Measurements from ENCODE around the gene ZDHHC22. TPM values are rescaled to one million over a fixed set of nuclear protein-coding genes. Genes with fewer than 3 reads are reported as not detected.
A peak's percentile ranks its signal among the peaks of the same experiment; 100 is the strongest.

The ZDHHC22 gene
- total RNA-seq, 1 experiment from 2014 or later = 11.3 TPM

GRCh38 chr14:77110286-77110685 lies 31.3 kb downstream of the ZDHHC22 start:
- no peaks in the 10 kb centered on the region for H3K23me2 ChIP-seq (ENCODE audit: insufficient read length, low read depth, low read length, poor library complexity, severe bottlenecking)
- H2BK20ac ChIP-seq (ENCODE audit: low read depth, low read length, poor library complexity, severe bottlenecking) = no peak overlapping the region
- no peak for DNase-seq
- H3K4ac ChIP-seq (ENCODE audit: low read depth, low read length) = no peak overlapping the region
- Mint-ChIP-seq H3K4me1 (peaks cover 49 to 61% of the 10 kb centered on the region in 2 experiments), H3K9me3 (no peaks in the 10 kb centered on the region; a peak in 1 of 5 replicates), H3K27me3 (ENCODE audit: low read depth) (no peaks in the 10 kb centered on the region), H3K27ac (peak overlapping the region in 2 of 3 experiments; percentile 72 to 99; a peak in 4 of 7 replicates), H3K36me3 (ENCODE audit: insufficient read depth in 1 of 3, low read depth in 3 of 3) (peaks cover 37 to 62% (median 52%) of the 10 kb centered on the region in 3 experiments; a peak in 6 of 7 replicates), H3K4me3 (no peak overlapping the region; a peak in 1 of 5 replicates)
- H3K23ac ChIP-seq (ENCODE audit: insufficient read length, low read depth, low read length) = no peak overlapping the region
- H3K18ac ChIP-seq (ENCODE audit: insufficient read length, low read depth, low read length) = no peak overlapping the region
- no peak overlapping the region for H2AK5ac ChIP-seq (ENCODE audit: insufficient read length, low read length)
- no peaks in the 10 kb centered on the region for H3K79me2 ChIP-seq (ENCODE audit: insufficient read depth, low read length)
- no peak overlapping the region for H2BK120ac ChIP-seq (ENCODE audit: low read depth, low read length, poor library complexity, severe bottlenecking)
- H2AFZ ChIP-seq (ENCODE audit: low read length) = no peak overlapping the region
- H3K27ac ChIP-seq (ENCODE audit: insufficient read length, low read depth, low read length) = peak overlapping the region; percentile 92
- no peak overlapping the region for H4K5ac ChIP-seq (ENCODE audit: insufficient read length, low read depth, low read length)
- H2BK15ac ChIP-seq (ENCODE audit: low read depth, low read length) = no peak overlapping the region
- no peak overlapping the region for H2BK5ac ChIP-seq (ENCODE audit: insufficient read length, low read length)
- WGBS (ENCODE audit: extremely low coverage, insufficient read length, low lambda C conversion rate) = no CpG with 5 or more reads among the region's 1 CpG
- H3K4me1 ChIP-seq (ENCODE audit: insufficient read depth, low read length) = peaks cover 12% of the 10 kb centered on the region
- H4K20me1 ChIP-seq (ENCODE audit: control insufficient read depth, insufficient read depth, insufficient read length) = no peaks in the 10 kb centered on the region
- H3K56ac ChIP-seq (ENCODE audit: insufficient read length, low read depth, low read length) = no peak overlapping the region
- no peak overlapping the region for H4K8ac ChIP-seq (replicated peaks; ENCODE audit: insufficient read length, low read depth, low read length)
- peak overlapping the region; percentile 29 for H3T11ph ChIP-seq (ENCODE audit: low read length)
- H3K9ac ChIP-seq (ENCODE audit: extremely low read depth, insufficient read length, low read length) = no peak overlapping the region
- no peak overlapping the region for H3K14ac ChIP-seq (ENCODE audit: insufficient read depth, low read length)
- TF ChIP-seq, protein P1, sequence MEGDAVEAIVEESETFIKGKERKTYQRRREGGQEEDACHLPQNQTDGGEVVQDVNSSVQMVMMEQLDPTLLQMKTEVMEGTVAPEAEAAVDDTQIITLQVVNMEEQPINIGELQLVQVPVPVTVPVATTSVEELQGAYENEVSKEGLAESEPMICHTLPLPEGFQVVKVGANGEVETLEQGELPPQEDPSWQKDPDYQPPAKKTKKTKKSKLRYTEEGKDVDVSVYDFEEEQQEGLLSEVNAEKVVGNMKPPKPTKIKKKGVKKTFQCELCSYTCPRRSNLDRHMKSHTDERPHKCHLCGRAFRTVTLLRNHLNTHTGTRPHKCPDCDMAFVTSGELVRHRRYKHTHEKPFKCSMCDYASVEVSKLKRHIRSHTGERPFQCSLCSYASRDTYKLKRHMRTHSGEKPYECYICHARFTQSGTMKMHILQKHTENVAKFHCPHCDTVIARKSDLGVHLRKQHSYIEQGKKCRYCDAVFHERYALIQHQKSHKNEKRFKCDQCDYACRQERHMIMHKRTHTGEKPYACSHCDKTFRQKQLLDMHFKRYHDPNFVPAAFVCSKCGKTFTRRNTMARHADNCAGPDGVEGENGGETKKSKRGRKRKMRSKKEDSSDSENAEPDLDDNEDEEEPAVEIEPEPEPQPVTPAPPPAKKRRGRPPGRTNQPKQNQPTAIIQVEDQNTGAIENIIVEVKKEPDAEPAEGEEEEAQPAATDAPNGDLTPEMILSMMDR (conservative IDR thresholded peaks at IDR 0.05) = no peak
- no peaks in the 10 kb centered on the region for H3K9me3 ChIP-seq (ENCODE audit: control insufficient read depth, low read depth, low read length)
- peaks cover 4% of the 10 kb centered on the region for H3K79me1 ChIP-seq (ENCODE audit: insufficient read depth, low read depth, low read length, poor library complexity, severe bottlenecking)
- H2BK12ac ChIP-seq (ENCODE audit: insufficient read length, low read depth, low read length) = no peak overlapping the region
- H4K91ac ChIP-seq (ENCODE audit: insufficient read length, low read depth, low read length) = no peak overlapping the region
- H3K4me2 ChIP-seq (ENCODE audit: insufficient read depth, insufficient read length, low read length) = no peak overlapping the region
- H3K27me3 ChIP-seq (ENCODE audit: insufficient read depth, low read length) = no peaks in the 10 kb centered on the region; the same call in 1 of the 2 replicates

Data from H9 (cell line).